GM21360 (cell line): Measurements from ENCODE around the gene VSTM2L.

Experiments
- ATAC-seq: cut with Tn5 transposase; IDR thresholded peaks from one replicate; pipeline ENCODE4 v1.9.1; 2021; ENCODE audit warnings: mild to moderate bottlenecking, moderate library complexity; ENCODE audit not compliant: unreplicated experiment

VSTM2L gene

GRCh38 chr20:37986044-37986858 lies 83.3 kb downstream of the VSTM2L start:
- no peak for ATAC-seq

GRCh38 chr20:37986873-37987601 lies 84.1 kb downstream of the VSTM2L start:
- no peak for ATAC-seq

GRCh38 chr20:37987602-37988290 lies 84.8 kb downstream of the VSTM2L start:
- ATAC-seq: no peak

GRCh38 chr20:37988306-37988954 lies 85.5 kb downstream of the VSTM2L start:
- no peak for ATAC-seq

GRCh38 chr20:37989601-37990295 lies 86.8 kb downstream of the VSTM2L start:
- ATAC-seq: no peak

DNA sequence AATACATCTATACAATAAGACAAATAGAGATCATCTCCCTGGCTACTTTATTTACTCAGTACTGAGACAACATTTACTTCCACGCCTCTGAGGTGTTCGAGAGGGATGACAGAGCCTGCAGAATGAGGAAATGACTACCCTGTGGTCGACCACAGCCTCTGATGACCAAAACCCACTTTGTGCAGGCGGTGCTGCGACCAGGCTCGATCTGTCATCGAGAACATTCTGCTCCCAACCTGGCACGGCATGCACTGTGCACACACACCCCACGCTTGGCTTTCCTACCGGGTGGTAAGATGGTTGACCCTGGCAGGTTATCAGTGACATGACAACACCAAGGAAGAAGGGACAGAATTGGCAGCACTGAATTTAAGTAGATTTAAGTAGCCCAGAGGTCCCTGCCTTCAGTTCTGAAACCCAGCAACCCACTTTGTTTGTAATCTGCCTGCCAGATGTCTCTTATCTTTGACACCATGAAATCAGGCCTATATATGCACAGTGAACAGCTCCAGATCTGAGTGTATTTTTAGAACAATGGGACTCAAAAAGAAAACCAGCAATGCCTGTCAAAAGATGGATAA lies 87.7 kb downstream of the VSTM2L start:
- ATAC-seq: peak; percentile 82

DNA sequence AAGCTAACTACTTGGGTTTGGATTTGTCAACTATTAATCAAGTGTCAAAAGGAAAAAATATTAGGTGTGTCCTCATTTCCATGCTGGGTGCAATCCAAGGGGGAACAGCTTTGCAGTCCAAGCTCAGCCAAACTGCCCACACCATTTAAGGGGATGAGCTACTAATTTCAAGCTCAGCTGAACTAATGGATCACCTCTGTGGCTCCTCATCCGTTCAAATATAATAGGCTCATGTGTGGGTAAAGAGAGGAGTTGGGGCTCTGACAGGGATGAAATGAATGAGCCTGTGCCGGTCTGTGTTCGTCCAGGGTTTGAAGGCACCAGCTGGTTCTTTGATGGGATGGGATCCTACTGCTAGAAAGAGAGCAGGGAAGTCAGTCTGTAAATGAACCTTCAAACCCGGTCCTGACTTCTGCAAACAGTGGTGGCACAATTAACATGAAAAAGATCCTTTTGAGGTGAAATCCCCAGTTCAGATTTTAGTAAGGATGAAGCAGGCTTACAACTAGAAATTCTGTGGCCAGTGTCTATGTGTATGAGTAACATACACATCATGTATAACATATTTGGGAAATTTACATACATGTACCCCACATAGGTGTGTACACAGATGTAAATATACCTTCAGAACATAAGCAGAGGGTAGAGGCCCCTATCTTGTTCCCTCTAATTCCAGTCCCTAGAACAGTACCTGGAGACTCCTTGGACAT lies 88.4 kb downstream of the VSTM2L start:
- ATAC-seq: no peak

GRCh38 chr20:37991908-37992307 lies 89.0 kb downstream of the VSTM2L start:
- no peak for ATAC-seq

DNA sequence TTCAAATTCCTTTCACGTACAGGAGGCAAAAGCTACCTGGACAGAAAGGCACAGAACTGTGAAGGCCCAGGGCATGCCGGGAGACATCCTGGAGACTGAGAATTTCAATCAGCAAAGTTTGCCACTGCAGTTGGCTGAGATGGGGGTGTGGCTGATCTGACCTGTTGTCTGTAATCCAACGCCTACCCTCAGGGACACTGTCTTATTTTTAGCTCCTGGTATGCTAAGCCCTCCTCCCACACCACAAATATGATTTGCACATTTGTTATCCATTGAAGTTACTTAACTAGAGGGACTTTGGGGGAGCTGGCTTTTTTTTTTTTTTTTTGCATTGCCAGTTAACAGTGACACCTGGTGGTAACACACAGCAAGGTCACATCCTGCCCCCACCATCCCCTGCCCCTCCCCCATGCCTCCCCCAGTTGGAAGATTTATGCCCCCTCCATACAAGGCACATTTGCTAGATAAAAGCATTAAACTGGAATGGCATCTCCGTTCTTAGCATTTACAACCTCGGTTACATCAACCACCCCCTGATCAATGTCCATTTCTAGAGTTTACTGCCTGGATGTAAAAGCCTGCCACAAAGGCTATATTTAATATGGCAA lies 90.0 kb downstream of the VSTM2L start:
- ATAC-seq: no peak

DNA sequence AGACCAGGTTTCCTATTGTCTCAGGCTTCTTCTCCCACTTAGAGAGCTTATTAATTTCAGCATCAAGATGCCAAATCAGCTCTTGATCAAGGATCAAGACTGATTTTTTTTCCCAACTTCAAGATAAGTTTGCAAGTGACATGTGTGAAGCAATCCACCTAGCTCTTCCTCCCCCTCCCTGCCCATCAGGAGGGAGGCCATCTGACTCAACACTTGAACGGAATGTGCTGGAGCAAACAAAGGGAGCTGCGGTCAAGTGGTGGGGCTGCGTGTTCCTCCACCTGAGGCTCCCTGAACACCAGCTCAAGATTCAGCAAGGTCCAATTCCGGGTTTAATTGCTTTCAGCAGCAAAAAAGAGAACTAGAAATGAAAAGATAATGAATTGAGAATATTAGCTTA lies 91.6 kb downstream of the VSTM2L start:
- ATAC-seq: no peak
